GM19397 (cell line): ENCODE data around the gene CSTA.
A peak's percentile ranks its signal among the peaks of the same experiment; 100 is the strongest.

Experiments used
- ATAC-seq: cut with Tn5 transposase; IDR thresholded peaks from one replicate; pipeline ENCODE4 v1.9.1; 2021; ENCODE audit warnings: mild to moderate bottlenecking, moderate library complexity; ENCODE audit not compliant: unreplicated experiment

CSTA gene

DNA sequence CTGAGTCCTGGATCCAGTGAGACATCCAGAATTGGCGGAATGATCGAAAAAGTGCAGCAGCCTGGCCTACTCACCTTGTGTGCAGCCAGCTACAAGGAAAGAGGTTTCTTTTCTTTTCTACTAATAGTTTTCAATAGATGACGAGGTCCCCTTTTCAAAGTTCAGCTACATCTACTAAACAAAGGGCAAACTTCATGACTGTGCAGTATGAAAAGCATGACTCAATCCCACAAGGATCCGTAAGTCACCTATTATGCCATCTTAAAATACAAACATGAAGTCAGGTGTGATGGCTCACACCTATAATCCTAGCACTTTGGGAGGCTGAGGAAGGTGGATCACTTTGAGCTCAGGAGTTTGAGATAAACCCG is 41.3 kb downstream of the CSTA start:
- no peak for ATAC-seq

DNA sequence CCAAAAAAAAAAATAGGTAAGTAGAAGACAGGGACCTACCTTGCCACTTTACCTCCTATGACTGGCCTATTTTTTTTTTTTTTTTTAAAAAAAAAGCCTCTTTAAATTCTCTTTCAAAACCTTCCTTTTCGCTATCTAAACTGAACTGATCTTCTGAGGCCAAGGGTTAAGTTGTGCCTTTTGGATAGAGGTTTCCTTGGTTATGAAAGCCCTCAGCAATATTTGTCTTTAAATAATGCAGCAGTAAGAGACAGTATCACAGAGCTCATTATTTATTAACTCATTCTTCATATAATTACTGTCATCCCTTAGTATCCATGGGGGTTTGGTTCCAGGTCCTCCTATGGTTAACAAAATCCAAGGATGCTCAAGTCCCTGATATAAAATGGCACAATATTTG is 49.0 kb downstream of the CSTA start:
- ATAC-seq: no peak

DNA sequence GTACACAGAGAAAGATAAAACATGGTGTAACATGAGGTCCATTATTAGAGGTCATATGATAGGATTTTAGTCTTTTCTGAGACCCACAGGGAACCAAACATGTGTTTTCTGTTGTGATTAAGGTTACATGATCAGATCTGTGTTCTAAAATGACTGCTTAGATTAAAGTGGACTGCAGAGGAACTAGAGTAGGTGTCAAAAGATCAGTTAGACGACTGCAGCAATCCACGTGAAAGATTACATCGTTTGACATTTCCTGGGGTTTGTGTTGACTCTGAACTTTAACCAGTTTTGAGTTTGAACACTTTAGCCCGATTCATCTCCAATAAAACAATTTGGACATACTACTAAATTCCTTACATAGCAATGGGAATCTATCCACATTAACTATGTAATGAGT is 52.9 kb downstream of the CSTA start:
- ATAC-seq: no peak

DNA sequence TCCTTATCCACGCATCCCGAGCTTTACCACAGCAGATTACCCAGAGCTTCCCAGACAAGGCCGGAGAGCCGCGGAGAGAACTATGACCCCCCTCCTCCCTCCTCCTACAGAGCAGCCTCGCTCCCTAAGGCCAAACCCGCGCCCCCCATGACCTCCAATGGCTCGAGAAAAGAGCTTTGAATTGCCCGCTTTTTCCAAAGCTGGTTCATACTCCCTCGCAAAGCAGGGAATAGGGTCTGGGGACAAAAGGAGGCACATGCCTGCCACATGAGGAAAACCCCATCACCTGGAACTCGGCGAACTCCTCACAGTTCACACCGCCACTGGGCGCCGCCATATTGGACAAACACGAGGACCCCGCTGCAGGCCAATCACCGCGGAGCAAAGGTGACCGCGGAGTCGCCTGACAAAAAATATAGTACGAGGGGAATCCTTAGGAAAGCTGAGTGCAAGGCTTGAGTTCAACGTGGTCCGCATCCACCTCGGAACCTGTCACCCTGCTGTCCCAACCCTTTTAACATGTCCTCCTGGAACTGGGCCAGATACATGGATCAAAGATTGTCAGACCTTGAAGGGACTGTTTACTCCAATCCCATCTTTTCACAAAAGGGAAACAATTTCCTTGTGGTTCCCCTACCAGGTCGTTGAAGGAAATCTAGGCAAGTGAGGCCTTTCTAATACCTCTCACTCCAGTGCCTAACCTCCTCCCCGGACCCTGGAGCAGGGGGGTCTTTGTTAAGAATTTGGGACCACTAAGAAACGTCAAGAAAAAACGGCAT is 58.0 kb downstream of the CSTA start, which contains the start of gene MIX23:
TSS of gene MIX23 (minus strand) at position 344 of the 779 bp plus-strand sequence. CDS start at position 337, 7 bp downstream.
- ATAC-seq: peak; percentile 35

DNA sequence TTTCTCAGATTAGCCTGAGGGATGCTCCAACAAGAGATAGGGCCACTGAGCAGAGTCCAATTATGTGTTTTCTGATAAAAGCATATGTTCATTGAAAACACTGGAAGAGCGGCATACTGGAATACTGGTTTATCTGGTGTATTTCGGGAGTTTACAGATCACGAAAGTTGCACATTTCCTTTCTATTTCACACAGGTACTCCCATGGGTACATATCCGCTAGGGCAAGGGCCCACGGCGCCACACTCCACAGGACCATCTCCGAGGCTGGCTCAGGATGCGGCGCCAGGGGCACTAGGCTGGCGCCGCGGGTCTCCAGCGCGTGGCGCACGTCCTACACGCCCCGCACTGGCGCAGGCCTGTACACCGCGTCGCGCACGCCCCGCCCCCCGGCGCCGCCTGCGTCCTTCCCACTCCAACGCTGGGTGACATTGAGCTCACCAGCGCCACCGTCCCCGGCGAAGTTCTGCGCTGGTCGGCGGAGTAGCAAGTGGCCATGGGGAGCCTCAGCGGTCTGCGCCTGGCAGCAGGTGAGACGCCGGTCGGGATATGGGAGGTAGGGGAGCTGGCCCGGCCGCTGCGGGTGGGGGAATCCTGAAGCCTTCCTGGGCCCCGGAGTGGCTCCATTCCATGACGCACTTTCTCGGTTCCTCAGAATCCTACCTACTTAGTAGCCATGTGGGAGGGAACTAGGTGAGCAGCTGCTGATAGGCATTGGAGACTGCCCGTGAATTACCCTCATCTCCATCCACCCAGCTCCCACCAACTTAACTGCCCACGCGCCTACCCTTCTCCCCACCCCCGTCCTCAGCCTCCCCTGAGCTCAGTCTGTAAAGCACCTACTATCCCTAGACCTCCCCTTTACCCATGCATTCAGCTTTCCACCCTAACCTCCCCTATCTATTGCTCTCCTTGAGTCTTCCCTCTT is 59.0 kb downstream of the CSTA start, which contains the start of gene FAM162A:
TSS of gene FAM162A (plus strand) at position 412 of the 927 bp plus-strand sequence. CDS start at position 496, 84 bp downstream.
- peak; percentile 95 for ATAC-seq

DNA sequence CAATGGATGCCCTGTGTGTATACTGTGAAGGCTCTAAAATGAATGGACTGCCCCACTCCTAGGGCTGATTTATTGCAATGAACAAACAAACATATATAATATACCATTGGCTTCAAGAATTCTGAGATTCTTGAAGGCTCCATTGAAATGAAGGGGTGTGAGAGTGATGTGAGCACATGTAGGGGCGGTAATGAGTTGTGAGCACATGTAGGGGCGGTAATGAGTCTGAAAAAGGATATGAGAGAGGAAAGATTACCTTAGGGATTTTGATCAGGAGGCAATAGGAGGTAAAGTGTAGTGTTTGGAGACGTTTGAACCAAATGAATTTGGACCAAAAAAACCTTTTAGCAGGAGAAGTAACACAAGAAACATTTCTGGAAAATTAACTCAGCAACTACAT is 62.7 kb downstream of the CSTA start:
- ATAC-seq: no peak

DNA sequence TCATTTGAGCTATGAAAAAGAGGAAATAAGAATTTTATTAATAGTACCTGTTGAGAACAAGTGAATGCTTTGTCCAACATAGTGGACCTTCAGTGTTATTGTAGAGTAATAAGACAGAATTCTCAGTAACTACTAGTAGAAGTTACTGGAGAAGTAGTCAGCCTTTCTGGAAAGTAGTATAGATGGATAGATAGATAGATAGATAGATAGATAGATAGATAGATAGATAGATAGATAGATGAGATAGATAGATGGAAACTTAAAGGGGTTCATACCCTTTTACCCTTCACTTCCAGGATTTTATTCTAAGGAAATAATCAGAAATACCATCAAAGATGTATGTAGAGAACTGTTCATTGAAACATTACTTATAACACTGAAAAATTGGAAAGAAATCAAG is 64.1 kb downstream of the CSTA start:
- no peak for ATAC-seq

DNA sequence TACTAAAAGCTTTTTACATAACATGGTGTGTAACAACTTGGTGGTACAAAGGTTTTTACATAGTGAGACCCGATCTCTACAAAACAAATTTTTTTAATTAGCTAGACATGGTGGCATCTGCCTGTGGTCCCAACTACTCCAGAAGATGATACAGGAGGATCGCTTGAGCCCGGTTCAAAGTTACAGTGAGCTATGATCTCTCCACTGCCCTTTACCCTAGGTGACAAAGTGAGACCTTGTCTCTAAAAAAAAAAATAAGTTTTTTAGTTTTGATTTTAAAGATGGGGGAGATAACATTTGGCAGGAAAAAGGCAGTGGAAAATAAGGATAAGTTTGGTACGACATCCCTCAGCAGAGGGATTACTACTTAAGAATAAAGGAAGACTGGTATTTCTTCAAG is 64.8 kb downstream of the CSTA start:
- ATAC-seq: no peak

DNA sequence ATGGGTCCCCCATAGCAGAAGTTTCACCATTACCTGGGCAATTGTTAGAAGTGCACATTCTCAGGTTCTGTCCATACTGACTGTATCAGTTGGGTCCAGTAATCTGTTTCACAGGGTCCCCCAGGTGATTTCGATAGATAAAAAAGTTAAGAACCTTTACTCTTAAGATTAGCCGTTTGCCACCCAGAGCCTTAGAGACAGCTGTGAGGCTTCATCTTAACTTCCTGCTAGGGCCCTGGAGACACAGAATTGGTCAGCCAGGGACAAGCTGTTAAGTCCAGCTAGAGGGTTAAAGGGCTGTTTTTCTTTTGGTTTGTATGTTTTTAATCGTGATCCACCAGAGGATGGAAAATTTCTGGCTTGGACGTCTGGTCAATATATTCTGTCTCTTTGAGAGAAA is 65.6 kb downstream of the CSTA start:
- no peak for ATAC-seq
